HG03108 (cell line): ENCODE data around the gene CNRIP1.
"Not testable (repeated sequence)": the region's sequence is repeated elsewhere in the genome, so short reads cannot be mapped to it uniquely, and the experiment has no call there.

Source experiments
- ATAC-seq: cut with Tn5 transposase; IDR thresholded peaks from one replicate; pipeline ENCODE4 v1.9.1; 2021; ENCODE audit warnings: moderate library complexity; ENCODE audit not compliant: unreplicated experiment

Gene CNRIP1

GRCh38 chr2:68341062-68341329, 21.2 kb upstream of the CNRIP1 start:
- no peak for ATAC-seq

- no peak for ATAC-seq
Observed at GRCh38 chr2:68340226-68341061, 20.7 kb upstream of the CNRIP1 start.

GRCh38 chr2:68336192-68336591, 16.4 kb upstream of the CNRIP1 start:
- ATAC-seq, result no peak

- no peak for ATAC-seq
Observed at GRCh38 chr2:68333931-68334330, 14.2 kb upstream of the CNRIP1 start.

- no peak for ATAC-seq
Observed at GRCh38 chr2:68333009-68333408, 13.3 kb upstream of the CNRIP1 start.

GRCh38 chr2:68330691-68331090, 10.9 kb upstream of the CNRIP1 start:
- ATAC-seq, result no peak

GRCh38 chr2:68328901-68329300, 9.2 kb upstream of the CNRIP1 start:
- ATAC-seq, result no peak

- no peak for ATAC-seq
Observed at GRCh38 chr2:68325056-68325455, 5.3 kb upstream of the CNRIP1 start.

GRCh38 chr2:68320118-68320641, 431 bp upstream of the CNRIP1 start:
- no peak for ATAC-seq

GRCh38 chr2:68318914-68319397, 793 bp downstream of the CNRIP1 start:
- ATAC-seq, result no peak

- no peak for ATAC-seq
Observed at GRCh38 chr2:68317971-68318913, 1.5 kb downstream of the CNRIP1 start.

- ATAC-seq, result no peak
Observed at GRCh38 chr2:68316111-68316510, 3.6 kb downstream of the CNRIP1 start.

- no peak for ATAC-seq
Observed at GRCh38 chr2:68311033-68311432, 8.7 kb downstream of the CNRIP1 start.

GRCh38 chr2:68309426-68309825, 10.3 kb downstream of the CNRIP1 start:
- ATAC-seq, result no peak

GRCh38 chr2:68303902-68304272, 15.9 kb downstream of the CNRIP1 start:
- ATAC-seq, result not testable (repeated sequence)

- ATAC-seq, result no peak
Observed at GRCh38 chr2:68303033-68303901, 16.5 kb downstream of the CNRIP1 start.

- ATAC-seq, result no peak
Observed at GRCh38 chr2:68302281-68302875, 17.4 kb downstream of the CNRIP1 start.

GRCh38 chr2:68295516-68295915, 24.2 kb downstream of the CNRIP1 start:
- ATAC-seq, result peak; percentile 61

- ATAC-seq, result no peak
Observed at GRCh38 chr2:68294913-68295312, 24.8 kb downstream of the CNRIP1 start.

- ATAC-seq, result no peak
Observed at GRCh38 chr2:68294187-68294586, 25.6 kb downstream of the CNRIP1 start.
